NCI-H146 (cell line): Measurements from ENCODE around the gene DTX2.
"Not testable (repeated sequence)": the region's sequence is repeated elsewhere in the genome, so short reads cannot be mapped to it uniquely, and the experiment has no call there.

Source experiments
- DNase-seq: peaks from one replicate; lab custom pipeline; 2025; lab: John Stamatoyannopoulos, UW

DTX2 gene

DNA sequence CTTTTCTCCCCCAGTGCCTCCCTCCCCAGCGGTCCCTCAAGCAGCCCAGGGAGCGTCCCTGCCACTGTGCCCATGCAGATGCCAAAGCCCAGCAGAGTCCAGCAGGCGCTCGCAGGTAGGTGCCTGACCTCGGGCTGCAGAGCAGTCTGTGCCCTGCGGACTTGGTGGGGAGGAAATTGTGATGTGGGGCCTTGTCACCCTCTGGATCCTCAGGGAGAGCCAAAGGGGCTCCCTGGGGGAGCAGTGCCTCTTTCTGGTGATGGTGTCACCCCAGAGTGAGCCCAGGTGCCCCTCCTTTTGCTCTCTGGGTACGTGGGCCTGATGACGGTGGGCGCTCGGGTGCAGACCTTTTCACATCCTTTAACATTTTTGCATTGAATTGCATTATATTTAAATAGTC is 30.6 kb downstream of the DTX2 start:
- not testable (repeated sequence) for DNase-seq

GRCh38 chr7:76495717-76496116 is 34.2 kb downstream of the DTX2 start:
- not testable (repeated sequence) for DNase-seq

- DNase-seq, result not testable (repeated sequence)
Measured at GRCh38 chr7:76497918-76498582, 36.5 kb downstream of the DTX2 start.

DNA sequence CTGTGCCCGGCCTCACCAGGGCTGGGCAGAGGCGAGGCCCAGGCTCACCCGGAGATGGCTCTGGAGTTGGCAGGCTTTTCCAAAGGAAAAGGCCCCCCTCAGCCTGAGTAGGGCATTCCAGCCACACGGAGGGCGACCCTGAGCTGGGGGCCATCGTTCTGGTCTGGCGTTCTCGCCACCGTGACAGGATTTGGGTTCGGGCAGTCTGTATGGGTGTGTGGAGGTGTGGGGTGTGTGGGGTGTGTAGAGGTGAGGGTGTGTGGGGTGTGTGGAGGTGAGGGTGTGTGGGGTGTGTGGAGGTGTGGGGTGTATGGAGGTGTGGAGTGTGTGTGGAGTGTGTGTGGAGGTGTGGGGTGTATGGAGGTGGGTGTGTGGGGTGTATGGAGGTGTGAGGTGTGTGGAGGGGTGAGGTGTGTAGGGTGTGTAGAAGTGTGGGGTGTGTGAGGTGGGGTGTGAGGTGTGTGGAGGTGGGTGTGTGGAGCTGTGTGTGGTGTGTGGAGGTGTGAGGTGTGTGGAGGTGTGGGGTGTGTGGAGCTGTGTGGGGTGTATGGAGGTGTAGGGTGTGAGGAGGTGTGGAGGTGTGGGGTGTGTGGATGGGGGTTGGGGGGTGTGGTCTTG is 37.2 kb downstream of the DTX2 start:
- not testable (repeated sequence) for DNase-seq

- not testable (repeated sequence) for DNase-seq
Measured at GRCh38 chr7:76499201-76499923, 37.9 kb downstream of the DTX2 start.

GRCh38 chr7:76499924-76500241 is 38.4 kb downstream of the DTX2 start:
- not testable (repeated sequence) for DNase-seq

GRCh38 chr7:76502224-76502623 is 40.7 kb downstream of the DTX2 start:
- not testable (repeated sequence) for DNase-seq

DNA sequence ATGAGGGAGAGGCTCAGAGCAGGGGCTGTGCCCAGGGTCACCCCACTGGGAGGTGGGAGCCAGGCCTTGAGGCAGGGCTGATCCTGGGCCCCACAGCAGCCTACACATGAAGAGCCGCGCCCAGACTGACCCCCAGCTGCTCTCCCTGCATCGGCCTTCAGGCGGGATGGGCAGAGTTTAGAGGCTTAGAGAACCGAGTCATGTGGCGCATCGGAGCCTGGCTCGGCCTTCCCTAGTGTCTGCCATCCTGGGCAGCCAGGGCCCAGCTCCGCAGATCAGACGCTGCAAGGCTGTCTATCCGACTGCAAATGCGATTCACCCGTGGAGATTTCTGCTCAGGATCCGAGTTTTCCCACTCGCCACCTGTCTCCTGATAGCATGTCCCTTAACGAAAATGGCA is 41.3 kb downstream of the DTX2 start:
- DNase-seq, result not testable (repeated sequence)

- not testable (repeated sequence) for DNase-seq
Measured at GRCh38 chr7:76503244-76503643, 41.7 kb downstream of the DTX2 start.

DNA sequence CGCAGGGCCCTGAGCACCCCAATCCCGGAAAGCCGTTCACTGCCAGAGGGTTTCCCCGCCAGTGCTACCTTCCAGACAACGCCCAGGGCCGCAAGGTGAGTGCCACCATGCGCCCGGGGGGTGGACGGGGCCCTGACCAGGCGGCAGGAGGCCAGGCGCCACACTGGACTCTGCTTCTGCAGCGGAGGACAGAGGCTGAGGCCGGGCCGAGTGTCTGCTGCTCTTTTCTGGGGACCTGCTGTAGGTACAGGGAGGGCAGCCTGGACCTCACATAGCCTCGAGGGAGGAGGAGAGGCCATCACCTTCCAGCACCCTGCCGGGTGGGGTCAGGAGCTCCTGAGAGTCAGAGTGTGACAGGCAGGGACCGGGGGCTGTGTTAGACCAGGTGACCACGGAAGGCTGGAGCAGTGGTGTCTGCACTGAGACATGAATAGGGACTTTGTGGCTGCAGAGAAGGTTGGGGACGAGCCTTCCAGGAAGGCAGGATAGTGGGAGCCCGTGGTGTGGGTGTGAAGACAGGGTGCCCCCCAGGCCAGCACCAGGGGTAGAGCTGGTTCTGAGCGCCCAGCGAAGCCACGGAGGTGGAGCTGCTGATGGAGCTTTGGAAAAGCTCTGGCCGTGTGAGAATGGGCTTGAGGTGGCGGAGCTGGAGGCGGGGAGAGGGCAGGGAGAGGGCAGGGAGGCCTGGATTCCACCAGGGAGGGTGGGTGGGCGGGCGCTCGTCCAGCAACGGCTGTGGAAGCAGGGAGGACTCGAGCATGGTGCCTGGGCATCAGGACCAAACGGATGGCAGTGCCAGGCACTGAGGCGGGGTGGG is 43.0 kb downstream of the DTX2 start:
- not testable (repeated sequence) for DNase-seq

GRCh38 chr7:76505168-76506080 is 43.9 kb downstream of the DTX2 start:
- no peak for DNase-seq

DNA sequence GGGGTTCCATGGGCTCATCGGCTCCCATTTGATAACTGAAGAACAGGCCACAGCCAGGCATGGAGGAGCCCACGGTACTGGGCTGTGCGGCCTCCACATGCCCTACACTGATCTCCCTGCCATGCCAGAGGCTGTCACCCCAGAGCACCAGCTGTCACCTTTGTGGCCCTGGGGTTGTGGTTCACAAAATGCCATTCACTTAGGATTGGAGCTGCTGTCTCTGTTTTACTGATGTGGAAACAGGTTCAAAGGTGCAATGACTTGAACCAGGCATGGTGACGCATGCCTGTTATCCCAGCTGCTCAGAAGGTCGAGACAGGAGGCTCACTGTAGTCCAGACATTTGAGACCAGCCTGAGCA is 44.6 kb downstream of the DTX2 start:
- DNase-seq, result no peak

GRCh38 chr7:76506643-76507042 is 45.1 kb downstream of the DTX2 start:
- DNase-seq, result not testable (repeated sequence)

GRCh38 chr7:76507723-76508406 is 46.4 kb downstream of the DTX2 start:
- DNase-seq, result no peak

- no peak for DNase-seq
Measured at GRCh38 chr7:76509931-76510877, 48.7 kb downstream of the DTX2 start, which contains the start of gene UPK3B. UPK3B (plus strand) TSS chr7:76510552; CDS start chr7:76510653, 101 bp downstream.

GRCh38 chr7:76511200-76511910 is 49.8 kb downstream of the DTX2 start:
- DNase-seq, result not testable (repeated sequence)

- DNase-seq, result not testable (repeated sequence)
Measured at GRCh38 chr7:76511911-76512885, 50.7 kb downstream of the DTX2 start.
